GM12891 (cell line): ENCODE measurements around the gene MMP1.
A peak's percentile ranks its signal among the peaks of the same experiment; 100 is the strongest.
"Not testable (repeated sequence)": the region's sequence is repeated elsewhere in the genome, so short reads cannot be mapped to it uniquely, and the experiment has no call there.

ENCODE experiments used
- DNase-seq: peaks from one replicate; pipeline ENCODE4 v3.0.0; 2011; ENCODE audit warnings: low spot score; ENCODE audit not compliant: insufficient read length
- FAIRE-seq: peaks from 2 replicates; lab custom pipeline; 2011; peaks lifted over from hg19 to GRCh38; lab: Jason Lieb, UNC
- PAX5 ChIP-seq: IDR thresholded peaks from 2 replicates; pipeline ENCODE4 v1.6.1; 2011; ENCODE audit warnings: low read length, moderate library complexity, mild to moderate bottlenecking; ENCODE audit not compliant: insufficient read depth, severe bottlenecking
- POLR2A ChIP-seq: IDR thresholded peaks from 2 replicates; pipeline ENCODE4 v1.6.1; 2011; ENCODE audit warnings: low read depth, low read length, control low read depth
- POLR2AphosphoS5 ChIP-seq: IDR thresholded peaks from 2 replicates; pipeline ENCODE4 v1.6.1; 2011; ENCODE audit warnings: low read depth, low read length, control low read depth
- POU2F2 ChIP-seq: IDR thresholded peaks from 2 replicates; pipeline ENCODE4 v1.6.1; 2011; ENCODE audit warnings: low read depth, mild to moderate bottlenecking, control low read depth, low read length, moderate library complexity
- SPI1 ChIP-seq: IDR thresholded peaks from 2 replicates; pipeline ENCODE4 v1.6.1; 2011; ENCODE audit warnings: low read depth, low read length, control low read depth
- TAF1 ChIP-seq: IDR thresholded peaks from 2 replicates; pipeline ENCODE4 v1.6.1; 2011; ENCODE audit warnings: low read depth, low read length, control low read depth

MMP1 gene

DNA sequence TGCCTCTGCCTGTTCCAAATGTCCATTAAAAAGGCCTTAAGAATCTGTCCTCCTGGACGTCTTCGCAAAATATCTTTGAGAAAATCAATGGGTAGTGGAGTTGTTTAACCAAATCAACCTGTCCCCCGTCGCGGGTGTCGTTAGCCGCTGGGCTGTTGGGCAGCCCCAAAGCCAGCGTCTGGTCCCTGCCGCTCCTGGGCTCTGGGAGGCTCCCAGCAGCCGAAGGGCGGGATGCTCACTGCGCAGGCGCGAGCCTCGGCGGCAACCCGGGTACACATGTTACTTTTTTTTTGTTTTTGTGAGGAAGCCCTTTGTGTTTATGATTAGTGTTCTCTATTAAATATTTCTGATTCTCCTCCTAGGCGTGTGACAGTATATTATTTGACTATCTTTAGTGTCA is 30.2 kb downstream of the MMP1 start:
- TF ChIP-seq POLR2AphosphoS5 (no peak), POLR2A (no peak), POU2F2 (no peak), TAF1 (no peak), SPI1 (no peak)
- FAIRE-seq (no peak), DNase-seq (no peak)

DNA sequence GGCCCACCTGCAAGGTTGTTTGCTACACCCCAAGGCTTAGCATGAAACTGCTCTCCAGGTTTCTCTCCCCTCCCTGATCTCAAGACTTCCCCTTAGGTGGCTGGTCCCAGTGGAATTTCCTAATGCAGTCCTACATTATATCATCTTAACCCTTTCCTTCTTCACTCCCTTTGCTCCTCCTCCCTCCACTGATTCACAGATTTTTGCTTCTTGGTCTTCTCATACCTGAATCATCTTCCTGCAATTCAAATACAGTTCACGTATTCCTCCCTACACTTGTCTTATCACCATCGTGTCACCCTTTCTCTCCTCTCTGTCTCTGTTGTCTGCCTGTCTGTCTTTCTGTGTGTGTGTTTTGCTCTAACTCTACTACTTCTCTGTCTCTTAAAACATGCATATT is 34.5 kb downstream of the MMP1 start:
- no peak for FAIRE-seq
- no peak for TF ChIP-seq SPI1
- no peak for TF ChIP-seq TAF1
- no peak for TF ChIP-seq POU2F2
- no peak for TF ChIP-seq POLR2A
- no peak for TF ChIP-seq POLR2AphosphoS5
- no peak for TF ChIP-seq PAX5
- DNase-seq = no peak

DNA sequence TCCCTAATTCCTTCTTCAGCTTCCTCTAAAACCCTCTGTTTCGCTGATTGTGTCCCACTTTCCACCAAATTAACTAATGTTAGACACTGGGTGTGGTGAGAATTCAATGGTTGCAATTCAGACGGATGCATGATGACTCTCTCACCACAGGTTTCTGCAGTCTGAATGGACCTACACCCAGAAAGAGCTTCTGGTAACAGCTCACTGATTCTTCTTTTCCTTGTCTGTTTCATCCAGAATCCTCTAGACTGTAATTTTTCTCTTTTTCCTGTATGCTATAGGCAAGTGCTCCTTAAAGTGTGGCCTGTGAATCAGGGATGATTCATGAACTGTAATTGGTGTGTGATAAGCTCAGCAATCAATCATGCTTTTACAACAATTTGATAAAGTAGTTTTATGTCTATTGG is 35.6 kb downstream of the MMP1 start:
- TF ChIP-seq POLR2AphosphoS5 (no peak), POLR2A (no peak), SPI1 (no peak), PAX5 (no peak), TAF1 (no peak), POU2F2 (no peak)
- DNase-seq = no peak

DNA sequence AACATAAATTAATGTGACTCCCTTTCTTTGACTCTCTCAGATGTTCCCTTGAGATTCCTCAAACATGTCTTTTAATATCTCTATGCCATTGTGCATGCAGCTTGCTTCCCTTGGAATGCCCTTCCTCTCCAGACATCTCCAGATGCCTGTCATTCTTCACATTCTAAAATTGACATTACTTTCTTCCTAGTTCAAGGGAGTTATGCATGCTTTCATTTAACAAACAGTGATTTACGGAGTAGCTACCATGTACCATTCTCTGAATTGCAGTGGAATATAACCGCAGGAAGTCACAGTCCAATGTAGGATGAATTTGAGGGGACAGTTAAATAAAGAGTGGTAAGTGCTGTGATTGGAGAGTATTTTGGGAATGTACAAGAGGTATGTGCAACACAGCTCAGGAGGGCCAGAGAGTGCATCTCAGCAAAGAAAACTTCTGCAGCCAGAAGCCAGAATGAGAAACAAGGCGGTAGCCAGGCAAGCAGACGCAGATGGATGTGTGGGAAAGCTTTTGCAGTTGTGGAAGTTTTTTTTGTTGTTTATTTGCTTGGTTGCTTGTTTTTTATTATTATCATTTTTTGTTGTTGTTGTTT is 36.2 kb downstream of the MMP1 start:
- no peak for FAIRE-seq
- TF ChIP-seq SPI1 (no peak), TAF1 (no peak), POLR2AphosphoS5 (no peak), POLR2A (no peak), PAX5 (no peak), POU2F2 (no peak)
- no peak for DNase-seq

More for the DNA sequence above, 35.6 kb downstream of the MMP1 start:
- no peak for FAIRE-seq

DNA sequence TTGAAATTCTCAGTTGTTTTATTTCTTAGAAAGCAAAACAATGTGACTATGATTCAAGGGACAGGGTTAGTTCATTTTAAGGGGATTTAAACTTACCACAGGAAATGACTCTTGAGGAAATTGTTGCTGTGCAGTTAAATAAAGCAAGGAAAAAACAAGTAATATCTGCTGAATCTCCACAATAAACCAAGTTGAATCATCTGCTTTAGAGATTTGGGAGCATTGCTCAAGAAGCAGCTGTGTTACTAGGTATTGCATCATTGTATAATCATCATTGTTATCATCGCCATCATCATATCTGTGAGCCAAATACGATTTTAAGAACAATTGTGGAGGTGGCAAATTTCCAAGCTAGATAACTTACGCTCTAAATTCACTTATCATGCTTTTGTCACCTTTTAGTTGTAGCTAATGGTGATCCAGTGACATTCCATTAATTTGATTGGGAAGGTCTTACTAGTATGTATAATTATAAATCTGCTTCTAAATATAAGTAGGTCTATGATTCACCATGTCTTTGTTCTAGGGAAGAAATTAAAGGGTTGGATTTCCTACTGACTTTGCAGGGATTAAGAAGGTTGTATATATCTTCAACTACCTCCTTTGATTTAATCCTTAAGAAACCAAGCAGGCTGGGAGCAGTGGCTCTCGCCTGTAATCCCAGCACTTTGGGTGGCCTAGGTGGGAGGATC is 37.5 kb downstream of the MMP1 start:
- DNase-seq (no peak), FAIRE-seq (no peak)
- TF ChIP-seq SPI1 = no peak

DNA sequence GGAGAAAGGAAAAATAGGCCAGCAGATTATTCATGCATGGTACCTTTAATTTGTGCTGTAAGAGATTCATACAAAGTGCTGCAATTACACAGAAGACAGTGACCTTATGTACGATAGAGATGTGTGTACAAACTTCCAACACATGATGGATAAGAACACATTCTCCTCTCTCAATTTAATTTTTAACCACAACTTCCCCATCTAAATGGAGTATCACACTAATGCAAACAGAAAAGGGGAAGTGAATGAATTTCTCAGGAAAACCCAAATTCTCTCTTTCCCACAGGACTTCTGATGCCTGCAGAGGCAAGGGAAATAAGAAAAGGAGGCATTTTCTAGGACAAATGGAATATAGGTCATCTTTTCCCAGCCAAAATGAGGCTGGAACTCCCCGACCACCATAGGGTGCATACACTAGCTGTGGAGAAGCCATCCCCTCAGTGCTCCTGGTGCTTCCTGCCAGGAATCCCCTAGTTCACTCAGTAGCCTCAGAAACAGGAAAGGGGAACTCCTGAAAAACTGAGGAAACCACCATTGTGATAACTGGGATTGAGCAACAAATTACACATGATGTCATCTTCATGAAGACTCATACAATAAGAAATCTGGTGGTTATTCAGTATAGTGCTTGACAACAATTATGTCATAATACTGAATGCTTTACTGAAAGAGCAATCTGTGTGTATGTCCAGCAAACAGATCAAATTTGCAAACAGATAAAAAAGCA is 40.0 kb downstream of the MMP1 start:
- TF ChIP-seq SPI1 (peak; percentile 50), POU2F2 (no peak)
- DNase-seq (no peak), FAIRE-seq (no peak)

DNA sequence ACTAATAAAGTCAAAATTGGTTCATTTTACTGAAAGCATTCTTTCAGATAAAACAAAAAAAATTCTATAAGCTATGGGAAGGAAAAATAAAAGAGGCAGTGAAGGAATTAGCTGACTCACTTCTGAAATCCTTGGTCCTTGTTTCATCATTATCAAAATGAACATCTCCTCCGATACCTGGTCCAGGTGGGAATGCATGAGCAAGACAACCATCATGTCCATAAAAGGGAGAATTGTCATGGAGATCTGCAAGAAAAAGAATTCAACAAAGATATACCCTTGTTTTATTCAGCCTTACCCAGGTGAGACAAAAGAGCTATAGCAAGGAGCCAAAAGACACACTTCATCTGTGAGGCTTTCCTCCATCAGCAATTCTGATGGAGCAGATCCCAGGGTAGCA is 44.7 kb downstream of the MMP1 start:
- DNase-seq (no peak), FAIRE-seq (no peak)
- TF ChIP-seq POLR2A = no peak
- no peak for TF ChIP-seq POLR2AphosphoS5
- no peak for TF ChIP-seq PAX5
- TF ChIP-seq TAF1 = no peak
- TF ChIP-seq SPI1 = no peak
- TF ChIP-seq POU2F2 = no peak

DNA sequence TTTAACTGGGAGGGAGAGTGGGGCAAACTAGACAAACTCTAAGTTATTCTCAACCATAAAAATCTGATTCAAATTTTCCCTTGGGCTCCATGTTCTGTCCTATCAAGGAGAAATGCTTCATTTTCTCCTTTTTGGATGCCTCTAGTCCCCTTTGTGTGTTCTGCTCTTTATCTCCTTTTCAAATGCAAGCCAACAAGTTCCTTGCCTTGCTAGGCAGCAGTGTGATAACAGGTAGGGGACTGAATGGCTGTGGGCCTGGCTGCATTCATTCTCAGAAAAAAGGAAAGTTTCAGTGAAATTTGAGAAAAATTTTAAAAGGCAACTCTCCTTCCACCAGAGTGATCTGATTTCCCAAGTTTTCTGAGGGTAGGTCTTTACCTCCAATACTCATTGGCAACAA is 46.3 kb downstream of the MMP1 start:
- FAIRE-seq (no peak), DNase-seq (no peak)
- no peak for TF ChIP-seq SPI1
- TF ChIP-seq POU2F2 = no peak
- no peak for TF ChIP-seq POLR2A
- no peak for TF ChIP-seq PAX5
- TF ChIP-seq POLR2AphosphoS5 = no peak
- no peak for TF ChIP-seq TAF1

DNA sequence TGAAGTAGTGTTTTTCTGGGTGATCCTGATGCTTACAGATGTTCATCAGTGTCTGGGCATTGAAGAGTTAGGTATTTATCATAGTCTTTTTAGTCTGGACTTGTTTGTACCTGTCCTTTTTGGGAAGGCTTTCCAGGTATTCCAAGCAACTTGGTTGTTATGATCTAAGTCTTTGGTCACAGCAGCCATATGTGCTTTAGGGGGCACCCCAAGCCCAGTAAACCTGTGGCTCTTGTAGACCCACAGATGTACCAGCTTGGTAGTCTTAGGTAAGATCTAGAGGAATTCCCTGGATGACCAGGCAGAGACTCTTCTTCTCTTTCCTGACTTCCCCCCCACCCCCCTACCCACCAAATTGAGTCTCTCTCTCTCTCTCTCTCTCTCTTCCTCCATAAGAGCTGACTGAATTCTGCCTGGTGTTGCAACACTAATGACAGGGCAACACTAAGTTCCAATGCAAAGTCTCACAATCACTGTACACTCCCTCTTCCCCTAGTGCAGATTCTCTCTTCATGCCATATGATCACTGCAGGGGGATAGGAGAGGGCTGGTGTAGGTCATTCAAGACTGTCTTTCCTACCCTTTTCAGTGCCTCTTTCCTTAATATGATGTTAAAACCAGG is 48.7 kb downstream of the MMP1 start:
- TF ChIP-seq POLR2AphosphoS5 = no peak
- TF ChIP-seq TAF1 = no peak
- no peak for TF ChIP-seq PAX5
- TF ChIP-seq SPI1 = no peak
- no peak for TF ChIP-seq POU2F2
- no peak for TF ChIP-seq POLR2A
- DNase-seq (no peak), FAIRE-seq (no peak)

DNA sequence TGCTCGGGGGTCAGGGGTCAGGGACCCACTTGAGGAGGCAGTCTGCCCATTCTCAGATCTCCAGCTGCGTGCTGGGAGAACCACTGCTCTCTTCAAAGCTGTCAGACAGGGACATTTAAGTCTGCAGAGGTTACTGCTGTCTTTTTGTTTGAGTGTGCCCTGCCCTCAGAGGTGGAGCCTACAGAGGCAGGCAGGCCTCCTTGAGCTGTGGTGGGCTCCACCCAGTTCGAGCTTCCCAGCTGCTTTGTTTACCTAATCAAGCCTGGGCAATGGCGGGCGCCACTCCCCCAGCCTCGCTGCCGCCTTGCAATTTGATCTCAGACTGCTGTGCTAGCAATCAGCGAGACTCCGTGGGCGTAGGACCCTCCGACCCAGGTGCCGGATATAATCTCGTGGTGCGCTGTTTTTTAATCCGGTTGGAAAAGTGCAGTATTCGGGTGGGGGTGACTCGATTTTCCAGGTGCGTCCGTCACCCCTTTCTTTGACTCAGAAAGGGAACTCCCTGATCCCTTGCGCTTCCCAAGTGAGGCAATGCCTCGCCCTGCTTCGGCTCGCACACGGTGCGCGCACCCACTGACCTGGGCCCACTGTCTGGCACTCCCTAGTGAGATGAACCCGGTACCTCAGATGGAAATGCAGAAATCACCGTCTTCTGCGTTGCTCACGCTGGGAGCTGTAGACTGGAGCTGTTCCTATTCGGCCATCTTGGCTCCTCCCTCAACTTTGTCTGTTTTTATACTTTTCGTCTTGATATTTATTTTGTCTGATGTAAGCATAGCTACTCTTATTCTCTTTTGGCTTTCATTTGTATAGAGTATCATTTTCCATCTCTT is 51.0 kb downstream of the MMP1 start:
- not testable (repeated sequence) for FAIRE-seq, DNase-seq
